Neuronal stem cell (in vitro differentiated cells): Measurements from ENCODE around the gene SEC61A2.

Source experiments
- DNase-seq: peaks from one replicate; pipeline ENCODE4 v3.0.0-alpha.2; 2013; ENCODE audit warnings: low spot score
- H2AFZ ChIP-seq: one replicate; pipeline ENCODE4 v1.6.1; 2013; ENCODE audit warnings: mild to moderate bottlenecking, low read length, inconsistent platforms
- H2AK5ac ChIP-seq: 2 replicates; pipeline ENCODE4 v1.6.1; 2013; ENCODE audit warnings: low read depth, mild to moderate bottlenecking, inconsistent platforms, low read length, moderate library complexity, mixed read lengths
- H2BK120ac ChIP-seq: 2 replicates; pipeline ENCODE4 v1.6.1; 2013; ENCODE audit warnings: low read depth, mild to moderate bottlenecking, inconsistent platforms, low read length, moderate library complexity, mixed read lengths
- H2BK12ac ChIP-seq: one replicate; pipeline ENCODE4 v1.6.1; 2013; ENCODE audit warnings: low read length, inconsistent platforms
- H2BK15ac ChIP-seq: 2 replicates; pipeline ENCODE4 v1.6.1; 2013; ENCODE audit warnings: mild to moderate bottlenecking, low read length, inconsistent platforms, mixed read lengths
- H2BK5ac ChIP-seq: one replicate; pipeline ENCODE4 v1.6.1; 2013; ENCODE audit warnings: inconsistent platforms, mild to moderate bottlenecking, low read length, moderate library complexity
- H3K14ac ChIP-seq: one replicate; pipeline ENCODE4 v1.6.1; 2013; ENCODE audit warnings: low read length, inconsistent platforms
- H3K18ac ChIP-seq: 2 replicates; pipeline ENCODE4 v1.6.1; 2013; ENCODE audit warnings: low read length, inconsistent platforms
- H3K23ac ChIP-seq: 2 replicates; pipeline ENCODE4 v1.6.1; 2013; ENCODE audit warnings: low read depth, mild to moderate bottlenecking, mixed read lengths, low read length, inconsistent platforms; ENCODE audit not compliant: poor library complexity
- H3K27ac ChIP-seq: replicated peaks from 3 replicates; pipeline ENCODE4 v1.5.1; 2013; ENCODE audit warnings: low read length, inconsistent platforms
- H3K27me3 ChIP-seq, 3 experiments: 2 replicates each; pipeline ENCODE4 v1.6.1; 2013; ENCODE audit warnings: low read length in 3 of 3, mild to moderate bottlenecking in 2 of 3, inconsistent platforms in 1 of 3, low read depth in 1 of 3, mixed read lengths in 1 of 3, moderate library complexity in 1 of 3; ENCODE audit not compliant: control insufficient read depth in 3 of 3, insufficient read depth in 3 of 3
- H3K36me3 ChIP-seq, 2 donors: replicated peaks in 1 of 2; 2 replicates each; pipeline ENCODE4 v1.6.1; 2013; ENCODE audit warnings: low read length in 2 of 2; ENCODE audit not compliant: control insufficient read depth in 2 of 2, insufficient read depth in 2 of 2
- H3K4ac ChIP-seq: 2 replicates; pipeline ENCODE4 v1.6.1; 2013; ENCODE audit warnings: inconsistent platforms, mild to moderate bottlenecking, low read length, moderate library complexity
- H3K4me1 ChIP-seq, 2 donors: 1 replicate in 1 of 2; 2 replicates in 1 of 2; pipeline ENCODE4 v1.6.1; 2013; ENCODE audit warnings: low read length in 2 of 2, low read depth in 1 of 2; ENCODE audit not compliant: control insufficient read depth in 2 of 2, insufficient read depth in 1 of 2
- H3K4me2 ChIP-seq: one replicate; pipeline ENCODE4 v1.6.1; 2013; ENCODE audit warnings: mild to moderate bottlenecking, low read length, inconsistent platforms; ENCODE audit not compliant: insufficient read depth, poor library complexity, severe bottlenecking
- H3K4me3 ChIP-seq, 2 donors: 2 replicates each; pipeline ENCODE4 v1.5.1; 2013; ENCODE audit warnings: low read length in 2 of 2, mild to moderate bottlenecking in 2 of 2, inconsistent platforms in 1 of 2, moderate library complexity in 1 of 2
- H3K79me1 ChIP-seq: one replicate; pipeline ENCODE4 v1.6.1; 2013; ENCODE audit warnings: low read depth, mild to moderate bottlenecking, inconsistent platforms, low read length, moderate library complexity
- H3K9ac ChIP-seq: one replicate; pipeline ENCODE4 v1.6.1; 2013; ENCODE audit warnings: mild to moderate bottlenecking, low read depth, low read length, inconsistent platforms; ENCODE audit not compliant: poor library complexity
- H3K9me3 ChIP-seq, 2 donors: replicated peaks in 1 of 2; 2 replicates each; pipeline versions ENCODE3 to v1.6.1; 2013; ENCODE audit warnings: low read length in 2 of 2, mild to moderate bottlenecking in 2 of 2, inconsistent platforms in 1 of 2, low read depth in 1 of 2, mixed read lengths in 1 of 2, moderate library complexity in 1 of 2; ENCODE audit not compliant: control insufficient read depth in 2 of 2, insufficient read depth in 1 of 2
- H4K8ac ChIP-seq: one replicate; pipeline ENCODE4 v1.6.1; 2013; ENCODE audit warnings: low read depth, mild to moderate bottlenecking, inconsistent platforms, low read length, moderate library complexity
- H4K91ac ChIP-seq: one replicate; pipeline ENCODE4 v1.6.1; 2013; ENCODE audit warnings: low read length, low read depth, mild to moderate bottlenecking, inconsistent platforms; ENCODE audit not compliant: poor library complexity
- WGBS, 2 donors: extraction: QIAGEN DNeasy Blood & Tissue Kit; methylation state at CpG; one replicate each; pipeline ENCODE4 v1.1.7; 2013; ENCODE audit warnings: missing lambda C conversion rate in 2 of 2, mixed read lengths in 1 of 2; ENCODE audit not compliant: insufficient read length in 2 of 2, insufficient replicate concordance in 1 of 2; ENCODE audit errors: extremely low coverage in 2 of 2; 5-methylcytosine and 5-hydroxymethylcytosine counted together

The SEC61A2 gene

DNA sequence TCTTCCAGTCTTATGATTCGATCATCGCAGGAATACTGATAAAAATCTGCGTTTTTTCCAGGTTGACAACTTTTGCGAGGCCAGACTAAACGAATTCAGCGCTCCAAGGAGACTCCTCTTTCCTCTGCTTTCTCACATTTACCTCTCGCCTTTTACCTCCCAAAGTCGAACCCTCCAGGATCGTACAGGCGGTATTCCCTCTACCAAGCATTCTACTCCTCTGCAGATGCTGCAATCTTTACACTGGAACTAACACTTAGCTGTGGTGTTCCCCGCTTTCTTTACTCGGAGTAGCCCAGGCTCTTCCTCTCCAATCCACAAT lies 65.8 kb downstream of the SEC61A2 start:
- Histone ChIP-seq H3K27ac (no peak overlapping the region), H4K8ac (no peak overlapping the region), H2AK5ac (no peak overlapping the region), H2BK5ac (peak overlapping the region; percentile 78), H2BK120ac (no peak overlapping the region), H3K4me2 (peak overlapping the region; percentile 81), H3K9me3 (no peaks in the 10 kb centered on the region), H3K79me1 (peaks cover 4% of the 10 kb centered on the region), H3K36me3 (peaks cover 7 to 38% of the 10 kb centered on the region in 2 donors), H3K27me3 (no peaks in the 10 kb centered on the region), H4K91ac (no peak overlapping the region), H3K14ac (peak overlapping the region; percentile 47), H3K4me3 (peak overlapping the region; percentile 91 to 96), H3K23ac (peak overlapping the region; percentile 37), H3K4me1 (peaks cover 0 to 2% of the 10 kb centered on the region in 2 donors), H2BK12ac (no peak overlapping the region), H3K4ac (no peak overlapping the region), H3K9ac (peak overlapping the region; percentile 94), H3K18ac (peak overlapping the region; percentile 84), H2BK15ac (no peak overlapping the region), H2AFZ (peak overlapping the region; percentile 91)
- WGBS, 2 donors, result no CpG with 5 or more reads among the region's 12 CpGs
- DNase-seq, result no peak

GRCh38 chr10:12195603-12196506 lies 66.4 kb downstream of the SEC61A2 start, which contains the start of the genes CDC123 and NUDT5:
TSS of gene CDC123 (plus strand) at chr10:12196188. CDS start at chr10:12196246, 58 bp downstream.
TSS of gene NUDT5 (minus strand) at chr10:12195891. CDS start at chr10:12186291, 9,600 bp downstream.
- Histone ChIP-seq H3K27me3 (no peaks in the 10 kb centered on the region), H3K4me3 (peak within 1 kb of the TSS; percentile 91 to 96), H3K4me1 (peaks cover 0 to 2% of the 10 kb centered on the region in 2 donors), H3K79me1 (peaks cover 4% of the 10 kb centered on the region), H4K91ac (no peak within 1 kb of the TSS), H3K9me3 (no peaks in the 10 kb centered on the region), H2BK15ac (no peak within 1 kb of the TSS), H4K8ac (no peak within 1 kb of the TSS), H2BK120ac (no peak within 1 kb of the TSS), H2AFZ (peak within 1 kb of the TSS; percentile 91), H3K36me3 (peaks cover 10 to 45% of the 10 kb centered on the region in 2 donors), H2BK12ac (no peak within 1 kb of the TSS), H3K14ac (peak within 1 kb of the TSS; percentile 47), H3K9ac (peak within 1 kb of the TSS; percentile 94), H3K4me2 (peak within 1 kb of the TSS; percentile 81), H3K18ac (peak within 1 kb of the TSS; percentile 84), H3K23ac (peak within 1 kb of the TSS; percentile 37), H2BK5ac (peak within 1 kb of the TSS; percentile 78), H3K4ac (no peak within 1 kb of the TSS), H3K27ac (peak within 1 kb of the TSS; percentile 83), H2AK5ac (no peak within 1 kb of the TSS)
- no CpG with 5 or more reads among the region's 62 CpGs for WGBS, 2 donors
- peak; percentile 78 for DNase-seq

- peak overlapping the region; percentile 93 for H3K9ac ChIP-seq
These were observed 67.2 kb downstream of the SEC61A2 start for GRCh38 chr10:12196531-12197211.

GRCh38 chr10:12198156-12198555 lies 68.7 kb downstream of the SEC61A2 start:
- Histone ChIP-seq H3K9ac (no peak overlapping the region), H3K4ac (no peak overlapping the region), H3K27ac (no peak overlapping the region), H3K27me3 (no peaks in the 10 kb centered on the region), H3K23ac (no peak overlapping the region), H2BK5ac (no peak overlapping the region), H2AFZ (no peak overlapping the region), H4K91ac (no peak overlapping the region), H3K9me3 (no peaks in the 10 kb centered on the region), H3K4me2 (no peak overlapping the region), H2BK120ac (no peak overlapping the region), H3K4me3 (no peak overlapping the region), H3K36me3 (peaks cover 17 to 53% of the 10 kb centered on the region in 2 donors), H2BK15ac (no peak overlapping the region), H2AK5ac (no peak overlapping the region), H3K18ac (no peak overlapping the region), H3K4me1 (peaks cover 0 to 2% of the 10 kb centered on the region in 2 donors), H2BK12ac (no peak overlapping the region), H4K8ac (no peak overlapping the region), H3K79me1 (peaks cover 10% of the 10 kb centered on the region), H3K14ac (no peak overlapping the region)
- no CpG with 5 or more reads among the region's 2 CpGs for WGBS, 2 donors
- DNase-seq, result no peak

More at GRCh38 chr10:12196531-12197211, 67.2 kb downstream of the SEC61A2 start:
- no peak overlapping the region for H3K23ac ChIP-seq
- H3K4ac ChIP-seq, result no peak overlapping the region
- peak overlapping the region; percentile 83 for H3K27ac ChIP-seq
- peak overlapping the region; percentile 60 for H3K4me2 ChIP-seq
- H3K9me3 ChIP-seq, result no peaks in the 10 kb centered on the region
- H3K4me3 ChIP-seq, result peak overlapping the region; percentile 91 to 96
- H2BK5ac ChIP-seq, result peak overlapping the region; percentile 78
- H2BK120ac ChIP-seq, result no peak overlapping the region
- peak overlapping the region; percentile 4 for H3K18ac ChIP-seq
- H2BK12ac ChIP-seq, result no peak overlapping the region
- no peaks in the 10 kb centered on the region for H3K27me3 ChIP-seq
- no peak overlapping the region for H4K8ac ChIP-seq
- no peak for DNase-seq
- H2BK15ac ChIP-seq, result no peak overlapping the region
- H2AFZ ChIP-seq, result peak overlapping the region; percentile 91
- peaks cover 5% of the 10 kb centered on the region for H3K79me1 ChIP-seq
- peaks cover 15 to 49% of the 10 kb centered on the region in 2 donors for H3K36me3 ChIP-seq
- no peak overlapping the region for H3K14ac ChIP-seq
- H2AK5ac ChIP-seq, result no peak overlapping the region
- no CpG with 5 or more reads among the region's 15 CpGs for WGBS, 2 donors
- no peak overlapping the region for H4K91ac ChIP-seq
- peaks cover 0 to 2% of the 10 kb centered on the region in 2 donors for H3K4me1 ChIP-seq
